CD1c-positive myeloid dendritic cell (primary cell): ENCODE data around the gene GNAI2.
A peak's percentile ranks its signal among the peaks of the same experiment; 100 is the strongest.
"Not testable (repeated sequence)": the region's sequence is repeated elsewhere in the genome, so short reads cannot be mapped to it uniquely, and the experiment has no call there.

ENCODE experiments used
- DNase-seq: peaks from one replicate; pipeline ENCODE4 v3.0.0-alpha.2; 2016; ENCODE audit errors: extremely low spot score

Gene GNAI2

GRCh38 chr3:50226888-50227389, 9.1 kb upstream of the GNAI2 start:
- peak; percentile 78 for DNase-seq

GRCh38 chr3:50227390-50228183, 8.4 kb upstream of the GNAI2 start:
- DNase-seq: peak; percentile 95

- DNase-seq: not testable (repeated sequence)
Measured at GRCh38 chr3:50228184-50228763, 7.7 kb upstream of the GNAI2 start.

- no peak for DNase-seq
Measured at GRCh38 chr3:50229490-50229889, 6.5 kb upstream of the GNAI2 start.

- DNase-seq: peak; percentile 65
Measured at GRCh38 chr3:50230104-50230793, 5.8 kb upstream of the GNAI2 start.

GRCh38 chr3:50230794-50231125, 5.2 kb upstream of the GNAI2 start:
- no peak for DNase-seq

GRCh38 chr3:50231581-50231980, 4.4 kb upstream of the GNAI2 start:
- DNase-seq: no peak

- no peak for DNase-seq
Measured at GRCh38 chr3:50232303-50232702, 3.7 kb upstream of the GNAI2 start.

- no peak for DNase-seq
Measured at GRCh38 chr3:50233176-50233575, 2.8 kb upstream of the GNAI2 start.

- DNase-seq: no peak
Measured at GRCh38 chr3:50236484-50237132, 604 bp downstream of the GNAI2 start.

GRCh38 chr3:50237133-50237651, 1.2 kb downstream of the GNAI2 start:
- peak; percentile 55 for DNase-seq

- peak; percentile 95 for DNase-seq
Measured at GRCh38 chr3:50237754-50238548, 1.9 kb downstream of the GNAI2 start.

GRCh38 chr3:50238549-50239026, 2.6 kb downstream of the GNAI2 start:
- peak; percentile 55 for DNase-seq

GRCh38 chr3:50239649-50240048, 3.6 kb downstream of the GNAI2 start:
- DNase-seq: no peak

- no peak for DNase-seq
Measured at GRCh38 chr3:50241163-50241562, 5.2 kb downstream of the GNAI2 start.

GRCh38 chr3:50241713-50242380, 5.8 kb downstream of the GNAI2 start:
- peak; percentile 49 for DNase-seq

GRCh38 chr3:50242381-50242770, 6.4 kb downstream of the GNAI2 start:
- DNase-seq: no peak

- peak; percentile 92 for DNase-seq
Measured at GRCh38 chr3:50242851-50243542, 7.0 kb downstream of the GNAI2 start.

- no peak for DNase-seq
Measured at GRCh38 chr3:50243543-50243895, 7.5 kb downstream of the GNAI2 start.

GRCh38 chr3:50244813-50245212, 8.8 kb downstream of the GNAI2 start:
- peak; percentile 53 for DNase-seq
